BJ (cell line): ENCODE results near the gene ZNF764. TPM values are rescaled to one million over a fixed set of nuclear protein-coding genes. Genes with fewer than 3 reads are reported as not detected.

Experiments used
- CTCF ChIA-PET: fragments of 350-600 bp; formaldehyde crosslinking; extraction: SDS; loops from one replicate; lab custom pipeline; 2021; ENCODE audit warnings: antibody characterized with exemption, inconsistent platforms; lab: Yijun Ruan, JAX
- POLR2A ChIA-PET: fragments of 300-600 bp; sonication (Branson Sonifier 250); formaldehyde crosslinking; extraction: SDS; loops from one replicate; lab custom pipeline; 2021; ENCODE audit warnings: antibody characterized with exemption; lab: Charles Lee
- DNase-seq: peaks from one replicate; pipeline ENCODE4 v3.0.0-alpha.2; 2011; ENCODE audit warnings: low read depth
- H3K27me3 ChIP-seq: 2 replicates; pipeline ENCODE4 v1.6.0; 2011; ENCODE audit warnings: low read length; ENCODE audit not compliant: control insufficient read depth, insufficient read depth
- H3K36me3 ChIP-seq: 2 replicates; pipeline ENCODE4 v1.5.1; 2011; ENCODE audit warnings: low read length; ENCODE audit not compliant: control insufficient read depth, insufficient read depth
- H3K4me3 ChIP-seq: 2 replicates; pipeline ENCODE4 v1.5.1; 2011; ENCODE audit warnings: low read depth, mild to moderate bottlenecking, control low read depth, low read length
- CTCF ChIP-seq: IDR thresholded peaks from 2 replicates; pipeline ENCODE4 v1.5.1; 2011; ENCODE audit warnings: low read depth, mild to moderate bottlenecking, control low read depth, inconsistent platforms, low read length, moderate library complexity; ENCODE audit not compliant: insufficient read depth
- polyA plus RNA-seq: library from polyadenylated mRNA; depleted of rRNA; stranded (reverse); fragments of >200 nt; gene quantifications from 2 replicates; pipeline ENCODE4 v1.2.3, GENCODE V29; 2011

ZNF764 gene
- polyA plus RNA-seq, 1 experiment, result 2.6 TPM

- H3K4me3 ChIP-seq, result no peak overlapping the region
- DNase-seq, result no peak
- POLR2A ChIA-PET, result no interaction called here
- no peaks in the 10 kb centered on the region; the same call in 1 of the 2 replicates for H3K36me3 ChIP-seq
- no peak for TF ChIP-seq CTCF
- CTCF ChIA-PET, result interaction anchor here (1.3 kb wide), 1 partner anchor 120 kb away, joined by 5 read pairs; no protein-coding TSS in a partner anchor
- 0 out of 2 replicates have a peak, but pooled peaks cover 2% of the 10 kb centered on the region for H3K27me3 ChIP-seq
These were observed 11.1 kb upstream of the ZNF764 start for GRCh38 chr16:30569281-30569680.

- DNase-seq, result peak; percentile 41
- Histone ChIP-seq H3K27me3 (0 out of 2 replicates have a peak, but pooled peaks cover 2% of the 10 kb centered on the region), H3K36me3 (no peaks in the 10 kb centered on the region; the same call in 1 of the 2 replicates), H3K4me3 (no peak overlapping the region)
- TF ChIP-seq CTCF, result no peak
- ChIA-PET CTCF (interaction anchor here (1.3 kb wide), 1 partner anchor 119 kb away, joined by 5 read pairs; no protein-coding TSS in a partner anchor), POLR2A (no interaction called here)
These were observed 9.9 kb upstream of the ZNF764 start for GRCh38 chr16:30567991-30568638.

- no peak for TF ChIP-seq CTCF
- H3K36me3 ChIP-seq, result no peaks in the 10 kb centered on the region; the same call in 1 of the 2 replicates
- POLR2A ChIA-PET, result no interaction called here
- DNase-seq, result no peak
- CTCF ChIA-PET, result interaction anchor here (1.4 kb wide), 1 partner anchor 32 kb away, joined by 3 read pairs; no protein-coding TSS in a partner anchor
- H3K4me3 ChIP-seq, result no peak overlapping the region
- H3K27me3 ChIP-seq, result 0 out of 2 replicates have a peak, but pooled peaks cover 2% of the 10 kb centered on the region
These were observed 9.2 kb upstream of the ZNF764 start for GRCh38 chr16:30567160-30567990.

GRCh38 chr16:30566531-30566930, 8.4 kb upstream of the ZNF764 start:
- H3K4me3 ChIP-seq, result no peak overlapping the region
- TF ChIP-seq CTCF, result no peak
- no peak for DNase-seq
- ChIA-PET CTCF (interaction anchor here (1.3 to 1.4 kb wide), 2 partner anchors 31 to 136 kb away, joined by 3 to 5 read pairs; partner anchors contain the start of gene DCTPP1), POLR2A (no interaction called here)
- no peaks in the 10 kb centered on the region; the same call in 1 of the 2 replicates for H3K36me3 ChIP-seq
- H3K27me3 ChIP-seq, result 0 out of 2 replicates have a peak, but pooled peaks cover 2% of the 10 kb centered on the region

- H3K4me3 ChIP-seq, result no peak overlapping the region
- ChIA-PET CTCF (interaction anchor here (1.3 to 2.0 kb wide), 2 partner anchors 30 to 136 kb away, joined by 5 read pairs; partner anchors contain the start of gene DCTPP1), POLR2A (no interaction called here)
- no peak for DNase-seq
- TF ChIP-seq CTCF, result no peak
- no peaks in the 10 kb centered on the region; the same call in 1 of the 2 replicates for H3K36me3 ChIP-seq
- 0 out of 2 replicates have a peak, but pooled peaks cover 2% of the 10 kb centered on the region for H3K27me3 ChIP-seq
These were observed 7.8 kb upstream of the ZNF764 start for GRCh38 chr16:30565984-30566383.
